CD8-positive, alpha-beta memory T cell (primary cell): ENCODE results near the gene MAGOH. TPM values are rescaled to one million over a fixed set of nuclear protein-coding genes. Genes with fewer than 3 reads are reported as not detected.

Experiments
- CTCF ChIA-PET: fragments of 350-600 bp; sonication (Branson Sonifier 250); formaldehyde crosslinking; loops from one replicate; lab custom pipeline; 2021; ENCODE audit warnings: antibody characterized with exemption; lab: Charles Lee
- POLR2A ChIA-PET: fragments of 350-600 bp; sonication (Branson Sonifier 250); formaldehyde crosslinking; loops from one replicate; lab custom pipeline; 2021; ENCODE audit warnings: antibody characterized with exemption; lab: Charles Lee
- DNase-seq, 5 donors: peaks; one replicate each; pipeline versions ENCODE4 v3.0.0 to v3.0.0-alpha.2; 2020 to 2022; ENCODE audit warnings: mixed read lengths in 1 of 5
- H3K27ac ChIP-seq: one replicate; pipeline ENCODE4 v1.7.0; 2013; ENCODE audit warnings: low read depth, mild to moderate bottlenecking, low read length, moderate library complexity
- H3K27me3 ChIP-seq: 2 replicates; pipeline ENCODE4 v1.7.0; 2013; ENCODE audit warnings: low read length, mild to moderate bottlenecking; ENCODE audit not compliant: insufficient read depth, poor library complexity, severe bottlenecking
- H3K36me3 ChIP-seq: 2 replicates; pipeline ENCODE4 v1.7.0; 2013; ENCODE audit warnings: mild to moderate bottlenecking, low read length, moderate library complexity; ENCODE audit not compliant: insufficient read depth
- H3K4me1 ChIP-seq: 2 replicates; pipeline ENCODE4 v1.7.0; 2013; ENCODE audit warnings: mild to moderate bottlenecking, low read length, moderate library complexity; ENCODE audit not compliant: insufficient read depth
- H3K4me3 ChIP-seq: 2 replicates; pipeline ENCODE4 v1.7.0; 2013; ENCODE audit warnings: mild to moderate bottlenecking, low read length
- H3K9me3 ChIP-seq: 2 replicates; pipeline ENCODE4 v1.7.0; 2013; ENCODE audit warnings: mild to moderate bottlenecking, low read length
- H3K27ac Mint-ChIP-seq, 8 donors: one replicate each; pipeline ENCODE4 v1.8.0; 2020 to 2021; ENCODE audit warnings: mixed read lengths in 8 of 8, mild to moderate bottlenecking in 6 of 8, inconsistent platforms in 3 of 8, moderate library complexity in 3 of 8
- H3K27me3 Mint-ChIP-seq, 2 donors: one replicate each; pipeline ENCODE4 v1.8.0; 2020 to 2021; ENCODE audit warnings: mixed read lengths in 2 of 2, mild to moderate bottlenecking in 1 of 2, moderate library complexity in 1 of 2
- H3K36me3 Mint-ChIP-seq, 3 donors: one replicate each; pipeline ENCODE4 v1.8.0; 2020 to 2021; ENCODE audit warnings: mixed read lengths in 3 of 3, inconsistent platforms in 1 of 3, mild to moderate bottlenecking in 1 of 3
- H3K4me1 Mint-ChIP-seq, 3 donors: one replicate each; pipeline ENCODE4 v1.8.0; 2020 to 2021; ENCODE audit warnings: mixed read lengths in 3 of 3, inconsistent platforms in 1 of 3, mild to moderate bottlenecking in 1 of 3
- H3K4me3 Mint-ChIP-seq, 7 donors: one replicate each; pipeline ENCODE4 v1.8.0; 2020 to 2021; ENCODE audit warnings: mixed read lengths in 7 of 7, mild to moderate bottlenecking in 6 of 7, moderate library complexity in 4 of 7, inconsistent platforms in 2 of 7
- H3K9me3 Mint-ChIP-seq, 5 donors: one replicate each; pipeline ENCODE4 v1.8.0; 2020 to 2022; ENCODE audit warnings: mixed read lengths in 5 of 5, mild to moderate bottlenecking in 3 of 5, moderate library complexity in 2 of 5, inconsistent platforms in 1 of 5
- polyA plus RNA-seq: library from polyadenylated mRNA; unstranded; fragments of 300-500 nt; fragmentation: Illumina TruSeq; gene quantifications from one replicate; pipeline ENCODE4 v1.2.3, GENCODE V29; 2021
- total RNA-seq, 2 experiments: library from RNA; stranded (reverse); gene quantifications; one replicate each; pipeline ENCODE4 v1.2.3, GENCODE V29; 2021

MAGOH gene
- total and polyA plus RNA-seq, 3 experiments from 2014 or later = 121 to 129 (median 127) TPM

GRCh38 chr1:53274541-53275185, 36.3 kb upstream of the MAGOH start:
- no peak overlapping the region for H3K4me3 Mint-ChIP-seq
- peak overlapping the region in 1 of 8 donors; percentile 63 for H3K27ac Mint-ChIP-seq
- H3K4me1 Mint-ChIP-seq = peaks cover 2 to 5% (median 5%) of the 10 kb centered on the region in 3 donors
- no peaks in the 10 kb centered on the region for H3K27me3 Mint-ChIP-seq
- H3K36me3 Mint-ChIP-seq = peaks cover 0 to 20% (median 2%) of the 10 kb centered on the region in 3 donors
- H3K4me3 ChIP-seq = no peak overlapping the region
- no peaks in the 10 kb centered on the region for H3K27me3 ChIP-seq
- CTCF ChIA-PET = interaction anchor here (2.1 kb wide), 1 partner anchor 119 kb away, joined by 8 read pairs; no protein-coding TSS in a partner anchor
- no peak overlapping the region for H3K27ac ChIP-seq
- no peaks in the 10 kb centered on the region for H3K9me3 ChIP-seq
- H3K36me3 ChIP-seq = no peaks in the 10 kb centered on the region
- POLR2A ChIA-PET = no interaction called here
- no peak for DNase-seq
- no peaks in the 10 kb centered on the region for H3K9me3 Mint-ChIP-seq
- H3K4me1 ChIP-seq = peaks cover 4% of the 10 kb centered on the region

- Histone ChIP-seq H3K27ac (no peak overlapping the region), H3K27me3 (no peaks in the 10 kb centered on the region), H3K36me3 (no peaks in the 10 kb centered on the region), H3K4me1 (peaks cover 4% of the 10 kb centered on the region), H3K9me3 (no peaks in the 10 kb centered on the region), H3K4me3 (no peak overlapping the region)
- POLR2A ChIA-PET = no interaction called here
- H3K4me3 Mint-ChIP-seq = no peak overlapping the region
- H3K27ac Mint-ChIP-seq = no peak overlapping the region
- peaks cover 2 to 5% (median 5%) of the 10 kb centered on the region in 3 donors for H3K4me1 Mint-ChIP-seq
- CTCF ChIA-PET = no interaction called here
- H3K27me3 Mint-ChIP-seq = no peaks in the 10 kb centered on the region
- no peak for DNase-seq
- H3K9me3 Mint-ChIP-seq = no peaks in the 10 kb centered on the region
- H3K36me3 Mint-ChIP-seq = peaks cover 0 to 20% (median 2%) of the 10 kb centered on the region in 3 donors
These were observed 35.7 kb upstream of the MAGOH start for GRCh38 chr1:53274026-53274425.

- ChIA-PET CTCF (no interaction called here), POLR2A (no interaction called here)
- H3K36me3 Mint-ChIP-seq = peaks cover 0 to 21% (median 2%) of the 10 kb centered on the region in 3 donors
- H3K4me1 Mint-ChIP-seq = peaks cover 2 to 5% (median 5%) of the 10 kb centered on the region in 3 donors
- Histone ChIP-seq H3K27ac (no peak overlapping the region), H3K36me3 (no peaks in the 10 kb centered on the region), H3K4me3 (no peak overlapping the region), H3K27me3 (no peaks in the 10 kb centered on the region), H3K4me1 (peaks cover 4% of the 10 kb centered on the region), H3K9me3 (no peaks in the 10 kb centered on the region)
- no peaks in the 10 kb centered on the region for H3K27me3 Mint-ChIP-seq
- DNase-seq = no peak
- no peak overlapping the region for H3K27ac Mint-ChIP-seq
- no peak overlapping the region for H3K4me3 Mint-ChIP-seq
- H3K9me3 Mint-ChIP-seq = no peaks in the 10 kb centered on the region
These were observed 35.2 kb upstream of the MAGOH start for GRCh38 chr1:53273526-53273925.

GRCh38 chr1:53272349-53272748, 34.0 kb upstream of the MAGOH start:
- POLR2A ChIA-PET = no interaction called here
- CTCF ChIA-PET = no interaction called here
- H3K9me3 Mint-ChIP-seq = no peaks in the 10 kb centered on the region
- H3K4me1 ChIP-seq = no peaks in the 10 kb centered on the region
- no peaks in the 10 kb centered on the region for H3K9me3 ChIP-seq
- H3K27ac Mint-ChIP-seq = peak overlapping the region in 1 of 8 donors; percentile 17
- DNase-seq = no peak
- no peak overlapping the region for H3K4me3 ChIP-seq
- peaks cover 0 to 21% (median 2%) of the 10 kb centered on the region in 3 donors for H3K36me3 Mint-ChIP-seq
- H3K27me3 ChIP-seq = no peaks in the 10 kb centered on the region
- H3K36me3 ChIP-seq = no peaks in the 10 kb centered on the region
- no peaks in the 10 kb centered on the region for H3K27me3 Mint-ChIP-seq
- H3K4me1 Mint-ChIP-seq = no peaks in the 10 kb centered on the region
- H3K27ac ChIP-seq = no peak overlapping the region
- H3K4me3 Mint-ChIP-seq = no peak overlapping the region

- peak overlapping the region in 1 of 8 donors; percentile 17 for H3K27ac Mint-ChIP-seq
- no peaks in the 10 kb centered on the region for H3K4me1 Mint-ChIP-seq
- H3K4me3 Mint-ChIP-seq = no peak overlapping the region
- DNase-seq = no peak
- no peak overlapping the region for H3K27ac ChIP-seq
- POLR2A ChIA-PET = no interaction called here
- H3K9me3 ChIP-seq = no peaks in the 10 kb centered on the region
- H3K27me3 Mint-ChIP-seq = no peaks in the 10 kb centered on the region
- CTCF ChIA-PET = no interaction called here
- no peaks in the 10 kb centered on the region for H3K9me3 Mint-ChIP-seq
- no peaks in the 10 kb centered on the region for H3K36me3 ChIP-seq
- H3K4me3 ChIP-seq = no peak overlapping the region
- H3K36me3 Mint-ChIP-seq = peaks cover 0 to 23% (median 2%) of the 10 kb centered on the region in 3 donors
- H3K4me1 ChIP-seq = no peaks in the 10 kb centered on the region
- H3K27me3 ChIP-seq = no peaks in the 10 kb centered on the region
These were observed 33.2 kb upstream of the MAGOH start for GRCh38 chr1:53271446-53272090.

- no peaks in the 10 kb centered on the region for H3K9me3 Mint-ChIP-seq
- H3K4me3 Mint-ChIP-seq = no peak overlapping the region
- H3K36me3 ChIP-seq = no peaks in the 10 kb centered on the region
- no peaks in the 10 kb centered on the region for H3K4me1 Mint-ChIP-seq
- ChIA-PET CTCF (no interaction called here), POLR2A (no interaction called here)
- no peaks in the 10 kb centered on the region for H3K27me3 Mint-ChIP-seq
- no peaks in the 10 kb centered on the region for H3K4me1 ChIP-seq
- DNase-seq = no peak
- no peaks in the 10 kb centered on the region for H3K9me3 ChIP-seq
- peaks cover 0 to 26% (median 2%) of the 10 kb centered on the region in 3 donors for H3K36me3 Mint-ChIP-seq
- H3K27ac Mint-ChIP-seq = no peak overlapping the region
- H3K27ac ChIP-seq = no peak overlapping the region
- no peak overlapping the region for H3K4me3 ChIP-seq
- H3K27me3 ChIP-seq = no peaks in the 10 kb centered on the region
These were observed 32.6 kb upstream of the MAGOH start for GRCh38 chr1:53270873-53271272.

- Mint-ChIP-seq H3K4me1 (no peaks in the 10 kb centered on the region), H3K36me3 (peaks cover 0 to 27% (median 7%) of the 10 kb centered on the region in 3 donors), H3K4me3 (no peak overlapping the region), H3K27me3 (no peaks in the 10 kb centered on the region), H3K27ac (peak overlapping the region in 3 of 8 donors; percentile 24 to 77 (median 48)), H3K9me3 (no peaks in the 10 kb centered on the region)
- no peaks in the 10 kb centered on the region for H3K27me3 ChIP-seq
- no peaks in the 10 kb centered on the region for H3K4me1 ChIP-seq
- no peak overlapping the region for H3K27ac ChIP-seq
- H3K4me3 ChIP-seq = no peak overlapping the region
- POLR2A ChIA-PET = no interaction called here
- H3K36me3 ChIP-seq = no peaks in the 10 kb centered on the region
- no peak for DNase-seq
- no peaks in the 10 kb centered on the region for H3K9me3 ChIP-seq
- CTCF ChIA-PET = no interaction called here
These were observed 31.8 kb upstream of the MAGOH start for GRCh38 chr1:53270107-53270506.

GRCh38 chr1:53267761-53268160, 29.4 kb upstream of the MAGOH start:
- Histone ChIP-seq H3K27ac (no peak overlapping the region), H3K4me3 (no peak overlapping the region), H3K27me3 (no peaks in the 10 kb centered on the region), H3K9me3 (no peaks in the 10 kb centered on the region), H3K36me3 (peaks cover 9% of the 10 kb centered on the region), H3K4me1 (no peaks in the 10 kb centered on the region)
- no peaks in the 10 kb centered on the region for H3K4me1 Mint-ChIP-seq
- H3K9me3 Mint-ChIP-seq = no peaks in the 10 kb centered on the region
- H3K36me3 Mint-ChIP-seq = peaks cover 4 to 38% (median 9%) of the 10 kb centered on the region in 3 donors
- POLR2A ChIA-PET = no interaction called here
- no peak for DNase-seq
- H3K27me3 Mint-ChIP-seq = no peaks in the 10 kb centered on the region
- peak overlapping the region in 2 of 8 donors; percentile 44 to 80 for H3K27ac Mint-ChIP-seq
- no peak overlapping the region for H3K4me3 Mint-ChIP-seq
- CTCF ChIA-PET = interaction anchor here (0.9 kb wide), 1 partner anchor 11 kb away, joined by 4 read pairs; no protein-coding TSS in a partner anchor
